ENCODE results near the gene NXPE3. TPM values are rescaled to one million over a fixed set of nuclear protein-coding genes. Genes with fewer than 3 reads are reported as not detected.

NXPE3 gene
- total and polyA plus RNA-seq, 10 of the 15 experiments (the other 5 are each of a cell fraction or from before 2014, with no cell fraction given), result 2.0 to 8.7 (median 5.2) TPM

- intact Hi-C loops (cut with micrococcal nuclease; ENCODE audit: unreplicated experiment), result loop anchor here (5.0 kb wide), 1 partner anchor 203 kb away; no protein-coding TSS in a partner anchor
- ATAC-seq (no peak), DNase-seq (ENCODE audit: low read depth, low spot score) (no peak), FAIRE-seq (no peak)
- CTCF ChIA-PET, result interaction anchor here (0.9 to 3.3 kb wide), 5 partner anchors 40 to 371 kb away, joined by 3 to 22 read pairs (median 12); no protein-coding TSS in a partner anchor
- in situ Hi-C loops (cut with MboI), result no loop called here
- POLR2A ChIA-PET, result interaction anchor here (0.7 to 1.2 kb wide), 4 partner anchors 9 to 81 kb away, joined by 3 read pairs; no protein-coding TSS in a partner anchor
- Histone ChIP-seq H3K36me3 (ENCODE audit: control insufficient read depth in 2 of 2, insufficient read depth in 2 of 2, low read length in 1 of 2) (peaks cover 21 to 56% of the 10 kb centered on the region in 2 experiments), H3K9ac (ENCODE audit: control insufficient read depth, insufficient read depth, low read length) (no peak overlapping the region), H4K20me1 (ENCODE audit: control insufficient read depth, insufficient read depth) (no peaks in the 10 kb centered on the region), H3K9me3 (replicated peaks; ENCODE audit: control insufficient read depth, insufficient read depth, low read length) (no peaks in the 10 kb centered on the region), H3K79me2 (ENCODE audit: control insufficient read depth, insufficient read depth, low read length) (peaks cover 65% of the 10 kb centered on the region), H2AFZ (ENCODE audit: control insufficient read depth, low read depth, low read length) (no peak overlapping the region), H3K4me1 (ENCODE audit: control insufficient read depth, insufficient read depth, low read length) (peaks cover 17% of the 10 kb centered on the region), H3K4me3 (no peak overlapping the region), H3K27ac (ENCODE audit: control insufficient read depth, insufficient read depth) (no peak overlapping the region), H3K27me3 (replicated peaks in 1 of 2; ENCODE audit: control insufficient read depth in 2 of 2, insufficient read depth in 2 of 2, low read length in 1 of 2) (no peaks in the 10 kb centered on the region), H3K4me2 (ENCODE audit: control insufficient read depth, insufficient read depth) (peak overlapping the region; percentile 47; the same call in 1 of the 2 replicates)
- WGBS (ENCODE audit: insufficient coverage, insufficient replicate concordance, low lambda C conversion rate, missing lambda C conversion rate), result 78% methylated on average over 3 of the region's 3 CpGs
- no TSS peak for BruUV-seq (replicated peaks)
- SMC1A ChIA-PET (ENCODE audit: uncharacterized antibody, unreplicated experiment), result interaction anchor here (1.3 to 10.9 kb wide), 12 partner anchors 15 to 372 kb away, joined by 3 to 72 read pairs (median 19); no protein-coding TSS in a partner anchor
- RAD21 ChIA-PET (ENCODE audit: unreplicated experiment), result interaction anchor here (1.2 to 5.1 kb wide), 5 partner anchors 24 to 205 kb away, joined by 3 to 44 read pairs (median 22); no protein-coding TSS in a partner anchor
- TF ChIP-seq RFX5 (IDR thresholded peaks at IDR 0.05; ENCODE audit: low read depth, low read length), result no peak
- TF ChIP-seq FOXM1 (IDR thresholded peaks at IDR 0.05; ENCODE audit: low read depth, low read length), result no peak
- TF ChIP-seq ZBTB4 (CRISPR knock-in tag; IDR thresholded peaks at IDR 0.05), result 0 out of 2 replicates have a peak, but pooled peaks have one; percentile 9
- no peak for TF ChIP-seq ETV6 (conservative IDR thresholded peaks at IDR 0.05 in 1 of 2, IDR thresholded peaks at IDR 0.05 in 1 of 2; ENCODE audit: borderline replicate concordance in 1 of 2, low read depth in 1 of 2)
Observed at GRCh38 chr3:101853982-101854381, 75.0 kb downstream of the NXPE3 start.
